GM19025 (cell line): ENCODE data around the gene FRRS1.
A peak's percentile ranks its signal among the peaks of the same experiment; 100 is the strongest.

Experiments used
- ATAC-seq: cut with Tn5 transposase; IDR thresholded peaks from one replicate; pipeline ENCODE4 v1.9.1; 2021; ENCODE audit warnings: mild to moderate bottlenecking, low read depth, moderate library complexity; ENCODE audit not compliant: unreplicated experiment

FRRS1 gene

DNA sequence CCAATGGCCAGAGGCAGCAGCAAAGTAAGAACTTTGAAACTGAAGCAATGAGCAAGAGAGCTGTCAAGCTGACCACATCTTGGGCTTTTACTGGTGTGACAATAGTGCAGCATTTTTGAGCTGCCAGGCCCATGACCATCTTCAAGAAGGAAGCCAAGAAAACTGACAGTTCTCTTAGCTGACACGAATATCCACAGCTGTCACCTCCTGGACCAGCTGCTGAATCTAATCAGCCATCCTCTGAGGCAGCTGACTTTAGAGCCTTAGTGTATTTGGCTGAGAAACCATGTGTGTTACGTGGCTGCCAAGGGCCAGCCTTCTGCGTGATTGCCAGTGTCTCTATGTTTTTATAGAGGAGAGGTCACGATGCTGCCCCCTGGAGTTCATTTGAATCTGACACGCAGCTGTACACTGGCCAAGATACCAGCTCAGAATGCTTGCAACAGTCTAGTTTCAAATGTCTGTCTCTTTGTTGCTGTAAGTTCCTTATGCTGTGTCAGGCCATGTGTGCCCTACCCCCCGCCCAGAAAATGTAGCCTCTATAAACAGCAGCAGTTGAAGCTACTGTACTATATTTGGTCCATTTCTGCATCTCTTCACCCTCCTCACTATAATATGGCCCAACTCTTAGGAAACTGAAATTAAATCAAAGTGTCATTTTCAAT is 80.8 kb downstream of the FRRS1 start:
- ATAC-seq, result peak; percentile 91

DNA sequence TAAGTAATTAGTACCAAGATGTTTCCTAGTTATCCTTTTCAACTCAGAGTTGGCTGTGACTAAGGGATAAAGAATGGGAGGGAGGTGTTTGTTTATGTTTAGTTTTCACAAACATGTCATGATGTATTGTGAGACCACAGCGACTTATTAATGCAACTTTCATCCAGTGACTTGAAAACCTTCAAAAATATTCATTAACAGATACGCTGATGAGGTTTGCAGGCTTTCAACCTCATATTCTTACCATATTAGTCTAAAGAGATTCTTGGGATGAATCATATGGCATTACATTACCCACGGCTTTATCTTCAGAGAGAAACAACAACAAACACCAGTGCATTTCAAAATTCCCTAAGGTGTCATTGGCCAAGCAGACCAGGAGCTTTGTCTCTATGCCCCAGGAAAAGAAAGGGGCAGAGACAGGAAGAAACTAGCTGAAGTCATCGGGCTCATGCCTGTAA is 84.1 kb downstream of the FRRS1 start:
- no peak for ATAC-seq

GRCh38 chr1:99681583-99681982 is 84.9 kb downstream of the FRRS1 start:
- no peak for ATAC-seq

GRCh38 chr1:99680270-99680669 is 86.2 kb downstream of the FRRS1 start:
- ATAC-seq, result no peak

DNA sequence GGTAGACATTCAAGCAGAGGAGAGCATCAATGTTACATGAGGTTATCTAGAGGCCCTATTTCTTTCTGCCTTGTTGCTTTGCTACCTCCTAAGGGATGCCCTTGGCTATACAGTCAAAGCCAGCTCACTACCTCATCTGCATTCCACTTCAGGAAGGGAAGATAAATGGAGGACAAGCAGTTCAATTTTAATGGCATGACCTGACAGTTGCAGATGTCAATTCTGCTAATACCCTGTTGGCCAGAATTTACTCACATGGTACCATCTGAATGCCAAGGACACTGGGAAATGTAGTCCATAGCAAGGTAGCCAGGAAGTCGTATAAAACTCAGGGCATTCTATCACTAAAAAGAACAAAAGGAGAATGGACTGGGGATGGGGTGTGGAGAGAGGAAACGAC is 89.0 kb downstream of the FRRS1 start:
- ATAC-seq, result no peak

- no peak for ATAC-seq
Observed at GRCh38 chr1:99676876-99677275, 89.6 kb downstream of the FRRS1 start.

DNA sequence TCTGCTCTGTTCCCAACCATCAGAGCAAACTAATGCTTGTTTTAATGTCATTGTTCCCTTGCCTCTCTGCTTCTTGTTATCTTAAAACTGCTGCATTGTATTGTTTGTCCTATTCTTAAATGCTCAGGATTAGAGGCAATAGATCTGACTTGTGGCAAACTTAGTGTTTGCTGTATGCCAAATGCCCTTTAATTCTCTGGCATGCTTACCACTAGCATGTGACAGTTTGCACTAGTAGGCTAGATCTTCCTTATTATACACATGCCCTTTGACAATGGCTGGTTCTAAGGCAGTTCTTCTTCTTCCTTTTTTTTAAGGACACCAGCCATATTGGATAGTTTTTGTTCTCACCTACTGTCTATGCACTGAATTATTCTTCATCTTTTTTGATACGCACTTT is 90.4 kb downstream of the FRRS1 start:
- ATAC-seq, result no peak

GRCh38 chr1:99675292-99675691 is 91.1 kb downstream of the FRRS1 start:
- no peak for ATAC-seq

- ATAC-seq, result no peak
Observed at GRCh38 chr1:99674115-99675064, 92.0 kb downstream of the FRRS1 start.

DNA sequence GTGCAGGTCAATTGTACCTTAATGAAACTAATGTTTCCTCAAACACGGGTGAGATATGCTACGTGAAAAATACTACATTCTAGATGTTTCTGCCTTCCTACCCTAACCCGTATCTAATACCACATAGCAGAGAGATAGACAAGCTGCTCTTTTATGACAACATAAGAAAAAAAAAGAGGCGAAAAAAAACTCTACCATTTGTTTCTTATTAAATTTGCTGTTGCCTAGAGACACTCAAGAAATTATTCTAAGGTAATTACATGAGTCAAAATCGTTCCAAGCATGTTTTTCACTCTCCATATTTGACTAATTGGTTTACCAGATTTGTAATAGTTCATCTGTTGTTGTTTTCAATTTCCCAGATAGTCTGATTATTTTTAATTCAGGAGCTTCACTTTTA is 93.1 kb downstream of the FRRS1 start:
- ATAC-seq, result no peak

DNA sequence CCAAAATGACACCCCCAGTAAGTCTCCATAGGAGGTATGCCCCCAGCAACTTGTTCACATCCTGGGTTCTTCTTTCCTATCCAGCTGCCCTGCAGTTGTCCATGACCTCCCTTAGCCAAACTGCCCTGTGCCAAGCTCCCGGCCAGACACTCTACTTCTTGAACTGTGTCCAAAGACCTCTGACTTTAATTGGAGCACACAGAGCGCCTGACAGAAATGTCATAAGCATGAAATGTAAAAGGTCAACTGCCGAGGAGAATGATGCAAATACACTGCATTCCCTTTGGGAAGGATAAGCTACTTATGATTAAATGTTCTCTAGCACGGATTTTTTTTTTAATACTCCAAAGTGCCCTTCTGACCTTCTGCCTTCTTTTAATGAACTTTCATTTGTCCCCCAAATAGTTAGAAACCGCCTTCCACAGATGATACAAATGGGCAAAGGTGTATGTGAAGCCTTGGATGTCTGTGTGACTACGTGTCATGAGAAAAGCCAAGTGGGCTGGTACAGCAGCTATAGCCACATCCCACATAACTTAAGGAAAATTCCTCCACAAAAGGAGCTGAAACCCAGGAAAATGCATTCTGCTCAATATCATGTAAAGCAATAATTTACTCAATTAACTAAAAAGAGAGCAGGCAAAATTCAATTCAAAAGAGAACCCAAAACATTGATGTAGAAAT is 93.8 kb downstream of the FRRS1 start:
- ATAC-seq, result no peak

DNA sequence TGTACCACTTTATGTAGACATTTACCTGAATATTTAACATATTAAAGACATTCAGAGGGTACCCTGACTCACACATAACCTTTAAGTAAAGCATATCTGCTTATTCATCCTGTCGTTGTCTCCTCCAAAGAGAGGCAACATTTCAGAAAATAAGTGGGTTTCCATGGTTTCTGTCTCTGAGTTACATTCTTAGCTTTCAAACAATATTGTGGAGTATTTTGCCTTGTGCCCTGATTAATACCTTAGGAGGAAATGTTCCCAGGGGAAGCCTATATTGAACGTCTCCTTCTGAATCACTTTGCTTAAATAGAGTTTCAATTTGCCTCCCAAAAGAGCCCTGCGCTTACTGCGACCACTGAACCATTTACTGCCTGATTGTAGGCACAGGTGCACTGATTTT is 94.4 kb downstream of the FRRS1 start:
- no peak for ATAC-seq

DNA sequence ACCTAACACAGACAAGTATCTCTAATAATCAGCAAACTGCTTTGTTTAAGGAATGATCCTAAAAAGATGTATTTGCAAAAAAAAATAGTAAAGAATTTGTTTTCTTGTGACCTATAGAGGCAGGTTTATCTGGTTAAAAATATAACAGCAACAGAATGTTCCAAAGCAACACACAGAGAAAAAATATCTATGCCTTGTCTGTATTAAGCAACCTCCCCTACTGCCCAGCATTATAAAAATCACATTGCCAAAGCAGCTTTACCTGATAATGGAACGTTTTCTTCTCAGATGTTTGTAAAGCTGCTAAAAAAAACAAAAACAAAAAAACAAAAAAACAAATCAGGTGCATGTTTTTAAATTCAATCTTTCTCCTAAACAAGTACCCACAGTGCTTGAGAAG is 95.9 kb downstream of the FRRS1 start:
- no peak for ATAC-seq

DNA sequence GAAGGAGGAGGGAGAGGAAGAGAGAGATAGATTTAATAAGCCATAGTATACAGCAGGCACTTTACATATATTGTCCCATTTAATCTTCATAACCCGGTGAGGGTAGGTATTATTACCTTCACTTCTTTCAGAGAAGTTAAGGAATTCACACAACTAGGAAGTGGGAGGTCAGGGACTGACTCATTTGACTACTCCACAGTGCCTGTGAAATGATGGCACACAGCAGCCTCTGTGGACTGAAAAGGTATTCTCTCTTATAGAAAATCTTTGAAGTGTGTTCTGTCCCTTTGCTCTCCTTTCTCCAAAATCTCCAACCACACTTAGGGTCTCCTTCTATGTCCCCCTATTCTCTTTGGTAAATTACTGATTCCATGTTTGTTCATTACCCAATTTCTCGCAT is 96.6 kb downstream of the FRRS1 start:
- ATAC-seq, result no peak

DNA sequence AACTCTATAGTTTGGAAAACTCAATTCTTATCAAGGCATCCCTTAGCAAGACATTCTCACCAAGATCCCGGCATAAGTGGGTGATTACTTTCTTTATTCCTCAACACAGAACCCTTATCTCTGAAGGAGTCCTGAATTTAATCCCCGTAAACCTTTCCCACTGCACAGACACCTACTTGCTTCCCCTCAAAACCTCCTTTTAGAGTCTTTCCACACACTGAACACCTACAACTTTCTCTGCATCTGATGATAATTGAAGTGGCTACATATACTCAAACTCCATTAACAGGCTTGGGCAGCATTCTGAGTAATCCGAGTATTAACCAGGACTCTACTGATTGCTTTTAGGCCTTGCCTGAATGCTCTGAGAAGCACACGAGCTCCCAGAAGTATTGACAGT is 97.1 kb downstream of the FRRS1 start:
- ATAC-seq, result no peak

- no peak for ATAC-seq
Observed at GRCh38 chr1:99665212-99665611, 101.2 kb downstream of the FRRS1 start.

DNA sequence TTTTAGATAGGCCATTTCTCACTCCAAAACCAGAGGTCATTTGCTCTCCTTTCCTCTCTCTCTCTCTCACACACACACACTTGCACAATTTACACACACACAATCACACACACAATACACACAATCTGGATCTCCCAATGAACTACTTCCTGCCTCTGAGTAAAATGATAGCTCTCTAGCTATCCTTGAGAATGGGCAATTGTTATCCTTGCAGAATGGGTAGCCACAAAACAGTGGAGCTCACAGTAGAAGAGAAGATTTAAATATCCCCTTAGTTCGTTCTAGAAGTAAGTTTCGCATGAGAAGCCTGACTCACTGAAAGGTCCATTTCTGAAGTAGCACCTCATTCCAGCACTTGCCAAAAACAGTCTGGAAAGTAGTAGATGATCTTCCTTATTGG is 102.9 kb downstream of the FRRS1 start:
- ATAC-seq, result no peak

GRCh38 chr1:99662539-99663080 is 103.8 kb downstream of the FRRS1 start:
- ATAC-seq, result no peak

DNA sequence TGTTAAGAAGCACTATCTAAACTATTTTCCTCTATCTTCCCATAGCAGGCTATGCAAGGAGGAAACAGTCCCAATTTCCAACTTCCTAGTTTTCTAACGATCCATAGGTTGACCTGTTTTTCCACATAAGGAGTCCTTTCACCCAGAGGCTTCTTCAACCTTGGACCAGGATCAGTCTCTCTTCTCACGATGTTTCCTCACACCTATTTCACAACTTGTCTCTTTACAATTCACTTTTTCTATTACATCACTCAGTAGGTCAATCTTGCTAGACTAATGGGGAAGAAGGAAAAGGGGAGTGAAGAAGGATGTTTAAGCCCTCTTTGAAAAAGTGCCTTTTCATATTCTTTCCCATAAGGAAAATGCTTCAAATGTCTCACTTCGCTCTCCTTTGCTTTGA is 104.7 kb downstream of the FRRS1 start:
- ATAC-seq, result no peak

DNA sequence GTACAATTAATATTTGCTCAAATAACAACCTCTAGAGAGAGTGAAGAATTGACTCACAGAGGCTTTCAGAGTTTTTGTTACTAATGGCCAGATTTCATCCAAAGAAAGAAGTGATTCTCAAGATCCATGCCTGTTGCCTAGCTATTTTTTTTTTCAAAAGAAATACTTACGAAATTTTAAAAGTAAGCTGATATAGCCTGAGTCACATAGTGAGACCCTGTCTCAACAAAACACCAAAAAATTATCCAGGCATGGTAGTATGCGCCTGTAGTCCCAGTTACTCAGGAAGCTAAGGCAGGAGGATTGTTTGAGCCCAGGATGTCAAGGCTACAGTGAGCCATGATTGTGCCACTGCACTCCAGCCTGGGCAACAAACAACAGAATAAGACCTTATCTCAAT is 105.9 kb downstream of the FRRS1 start:
- no peak for ATAC-seq

- no peak for ATAC-seq
Observed at GRCh38 chr1:99659755-99660210, 106.7 kb downstream of the FRRS1 start.
